Ovary (tissue), 9 donors: ENCODE results near the gene PPM1A. TPM values are rescaled to one million over a fixed set of nuclear protein-coding genes. Genes with fewer than 3 reads are reported as not detected.
"Not testable (repeated sequence)": the region's sequence is repeated elsewhere in the genome, so short reads cannot be mapped to it uniquely, and the experiment has no call there.

Source experiments
- DNase-seq, 5 donors: peaks; one replicate each; pipeline ENCODE4 v3.0.0-alpha.2; 2019 to 2020
- H3K27ac ChIP-seq, 2 donors: fragments of 200-600 bp; one replicate each; pipeline versions ENCODE4 v1.5.1 to v1.8.0; 2019 to 2022
- H3K27me3 ChIP-seq: fragments of 200-600 bp; one replicate; pipeline ENCODE4 v1.8.0; 2022
- H3K36me3 ChIP-seq: fragments of 200-600 bp; sonication (generic); one replicate; pipeline ENCODE4 v1.5.1; 2019
- H3K4me1 ChIP-seq: one replicate; pipeline ENCODE4 v1.8.1; 2013; ENCODE audit warnings: mild to moderate bottlenecking, moderate library complexity; ENCODE audit not compliant: insufficient read depth
- H3K4me3 ChIP-seq: fragments of 200-600 bp; sonication (generic); one replicate; pipeline ENCODE4 v1.5.1; 2017
- H3K9me3 ChIP-seq, 2 donors: fragments of 200-600 bp in 1 of 2; sonication (generic) in 1 of 2; one replicate each; pipeline versions ENCODE4 v1.5.1 to v1.8.1; 2013 to 2019; ENCODE audit warnings: mild to moderate bottlenecking in 1 of 2, moderate library complexity in 1 of 2
- EP300 ChIP-seq: sonication (generic); formaldehyde crosslinking; IDR thresholded peaks from one replicate; pipeline ENCODE4 v1.6.1; 2017; ENCODE audit warnings: antibody characterized with exemption
- POLR2A ChIP-seq: fragments of 450-650 bp; IDR thresholded peaks from one replicate; pipeline ENCODE4 v1.6.1; 2017; ENCODE audit warnings: antibody characterized with exemption, mild to moderate bottlenecking, moderate library complexity
- WGBS, 3 donors: extraction: QIAGEN DNeasy Blood & Tissue Kit in 1 of 3; methylation state at CpG; one replicate each; pipeline versions ENCODE4 v1.1.5 to v1.1.7; 2013 to 2017; 5-methylcytosine and 5-hydroxymethylcytosine counted together
- intact Hi-C, 4 donors: fragments of 100-400 bp; cut with DNase I; formaldehyde crosslinking; loops; one replicate each; pipeline versions ENCODE4 v1.11.0 to v1.15.1; 2022 to 2023
- polyA plus RNA-seq, 2 donors: library from polyadenylated mRNA; stranded (reverse); fragments of 200-250 nt in 1 of 2; fragments of 350-450 nt in 1 of 2; fragmentation: Illumina TruSeq in 1 of 2; extraction: RNeasy Lipid Tissue Mini Kit (QIAGEN cat#74804) in 1 of 2; gene quantifications; one replicate each; pipeline ENCODE4 v1.2.3, GENCODE V29; 2013 to 2014
- total RNA-seq, 7 donors: library from RNA; depleted of rRNA in 2 of 7; stranded (reverse); fragments of >200 nt in 2 of 7; fragmentation: NEBNext Ultra II Directional in 3 of 7; extraction: Animal tissue kit (Norgen Biotek cat#: 25700) in 3 of 7; gene quantifications; one replicate each; pipeline versions ENCODE4 v1.1.0 to v1.2.4, GENCODE V29; 2016 to 2023
- TF ChIP-seq, protein P1 (sequence below), 3 donors: fragments of 450-650 bp in 2 of 3; fragments of 200-600 bp in 1 of 3; IDR thresholded peaks; one replicate each; pipeline versions ENCODE4 v1.5.1 to v1.8.0; 2016 to 2022; ENCODE audit warnings: antibody characterized with exemption in 3 of 3, mild to moderate bottlenecking in 1 of 3
- donor health status: DM: no; HTN: no; CAD: no; lungs with moderate emphysema.
- donor health status: DM: no; HTN: no; CAD: no.
- donor health status: Bipolar disorder and iron deficiency.
- donor health status: DM: yes; HTN: yes; CAD: no.
- donor health status: DM: no; HTN: no; CAD: no.
- donor health status: DM: yes; HTN: yes; CAD: no.

PPM1A gene
- total and polyA plus RNA-seq, 9 donors = 15.0 to 44.7 (median 38.5) TPM

DNA sequence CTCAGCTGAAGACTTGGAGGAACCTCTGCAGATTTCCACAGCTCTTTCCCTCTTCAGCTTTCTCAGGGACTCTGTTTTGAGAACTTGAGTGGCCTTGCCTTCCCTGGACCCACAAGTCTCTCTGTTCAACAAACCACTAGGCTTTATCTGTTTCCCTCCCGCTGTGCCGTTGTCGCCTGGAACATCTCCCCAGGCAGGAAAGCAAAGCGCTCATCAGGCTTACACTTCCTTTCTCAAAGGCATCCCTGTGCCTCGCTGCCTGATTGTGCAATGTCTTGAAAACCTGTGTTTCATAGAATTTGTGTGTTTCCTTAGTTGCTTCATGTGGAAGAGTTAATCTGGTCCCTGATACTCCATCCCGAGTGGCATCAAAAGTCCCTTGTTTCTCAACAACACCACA, 64.1 kb downstream of the PPM1A start:
- 81 to 93% (median 82%) methylated on average over 6 of the region's 6 CpGs for WGBS, 3 donors
- Histone ChIP-seq H3K4me1 (no peaks in the 10 kb centered on the region), H3K27me3 (no peaks in the 10 kb centered on the region), H3K36me3 (no peaks in the 10 kb centered on the region), H3K9me3 (no peaks in the 10 kb centered on the region), H3K27ac (no peak overlapping the region), H3K4me3 (no peak overlapping the region)
- intact Hi-C loops = no loop called here
- DNase-seq = no peak
- no peak for TF ChIP-seq EP300
- TF ChIP-seq, protein P1, sequence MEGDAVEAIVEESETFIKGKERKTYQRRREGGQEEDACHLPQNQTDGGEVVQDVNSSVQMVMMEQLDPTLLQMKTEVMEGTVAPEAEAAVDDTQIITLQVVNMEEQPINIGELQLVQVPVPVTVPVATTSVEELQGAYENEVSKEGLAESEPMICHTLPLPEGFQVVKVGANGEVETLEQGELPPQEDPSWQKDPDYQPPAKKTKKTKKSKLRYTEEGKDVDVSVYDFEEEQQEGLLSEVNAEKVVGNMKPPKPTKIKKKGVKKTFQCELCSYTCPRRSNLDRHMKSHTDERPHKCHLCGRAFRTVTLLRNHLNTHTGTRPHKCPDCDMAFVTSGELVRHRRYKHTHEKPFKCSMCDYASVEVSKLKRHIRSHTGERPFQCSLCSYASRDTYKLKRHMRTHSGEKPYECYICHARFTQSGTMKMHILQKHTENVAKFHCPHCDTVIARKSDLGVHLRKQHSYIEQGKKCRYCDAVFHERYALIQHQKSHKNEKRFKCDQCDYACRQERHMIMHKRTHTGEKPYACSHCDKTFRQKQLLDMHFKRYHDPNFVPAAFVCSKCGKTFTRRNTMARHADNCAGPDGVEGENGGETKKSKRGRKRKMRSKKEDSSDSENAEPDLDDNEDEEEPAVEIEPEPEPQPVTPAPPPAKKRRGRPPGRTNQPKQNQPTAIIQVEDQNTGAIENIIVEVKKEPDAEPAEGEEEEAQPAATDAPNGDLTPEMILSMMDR (IDR thresholded peaks at IDR 0.05) = no peak
- no peak for TF ChIP-seq POLR2A

DNA sequence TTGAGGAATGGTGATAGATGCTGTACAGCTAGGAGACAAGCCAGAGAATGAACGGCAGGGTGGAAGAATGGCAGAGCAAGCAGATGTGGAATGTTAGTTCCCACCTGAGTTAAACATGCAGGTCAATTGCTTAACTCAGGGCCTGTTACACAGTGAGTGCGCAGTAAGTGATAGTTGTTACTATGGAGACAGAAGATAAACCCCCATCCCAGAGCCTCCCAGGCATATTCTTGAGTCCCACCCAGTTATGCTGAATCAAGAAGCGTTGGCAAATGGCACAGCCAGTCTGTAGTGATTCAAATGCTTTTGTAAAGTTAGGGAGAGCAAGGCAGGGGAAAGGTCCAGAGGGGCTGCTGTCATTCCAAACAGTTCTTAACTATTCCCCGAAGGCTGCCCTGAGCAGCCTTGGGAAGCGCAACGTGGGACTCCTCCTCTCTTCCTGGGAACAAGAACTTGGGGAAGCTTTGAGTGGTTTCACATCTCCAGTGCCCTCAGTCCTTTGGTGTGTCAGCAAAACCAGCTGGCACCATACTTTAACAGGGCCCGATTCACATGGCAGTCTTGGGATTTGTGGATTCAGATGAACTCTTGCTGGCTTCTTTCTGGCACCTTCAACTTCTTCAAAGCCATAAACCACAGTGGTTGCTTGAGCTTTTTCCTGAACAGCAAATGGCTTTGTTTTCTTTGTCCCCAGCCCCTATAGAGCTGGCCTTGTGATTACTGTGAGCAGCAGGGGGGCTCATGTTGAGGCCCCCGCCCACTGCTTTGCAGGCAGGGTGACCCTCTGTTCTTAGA, 66.4 kb downstream of the PPM1A start:
- intact Hi-C loops = loop anchor here in 1 of 4 donors (1.0 kb wide), 1 partner anchor 89 kb away; no protein-coding TSS in a partner anchor
- Histone ChIP-seq H3K4me3 (no peak overlapping the region), H3K27me3 (no peaks in the 10 kb centered on the region), H3K4me1 (no peaks in the 10 kb centered on the region), H3K9me3 (peaks cover 0 to 5% of the 10 kb centered on the region in 2 donors), H3K27ac (no peak overlapping the region), H3K36me3 (no peaks in the 10 kb centered on the region)
- no peak for DNase-seq
- TF ChIP-seq, protein P1 (IDR thresholded peaks at IDR 0.05) = no peak
- TF ChIP-seq EP300 (no peak), POLR2A (no peak)
- 36 to 56% (median 42%) methylated on average over 8 of the region's 8 CpGs for WGBS, 3 donors

DNA sequence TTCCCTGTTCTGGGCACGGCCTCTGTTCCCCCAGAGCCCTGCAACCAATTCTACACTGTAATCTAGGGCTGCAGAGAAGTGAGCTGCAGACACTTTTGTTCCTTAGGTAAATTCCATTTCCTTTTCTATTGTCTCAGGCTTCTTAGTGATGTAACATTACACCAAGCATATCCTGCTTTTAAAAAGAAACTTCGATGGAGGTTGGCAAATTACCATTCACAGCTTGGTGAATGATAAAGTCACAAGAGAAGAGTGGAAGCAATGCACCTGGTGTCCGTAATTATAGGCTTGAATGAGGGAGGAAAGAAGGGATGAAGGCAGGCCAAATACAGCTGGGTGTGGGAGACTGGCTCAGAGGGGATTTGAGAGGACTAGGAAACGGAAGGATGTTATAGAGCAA, 68.6 kb downstream of the PPM1A start:
- no peak for DNase-seq
- no peak overlapping the region for H3K4me3 ChIP-seq
- H3K9me3 ChIP-seq = peaks cover 0 to 5% of the 10 kb centered on the region in 2 donors
- no peaks in the 10 kb centered on the region for H3K4me1 ChIP-seq
- H3K27ac ChIP-seq = no peak overlapping the region
- intact Hi-C loops = no loop called here
- H3K27me3 ChIP-seq = no peaks in the 10 kb centered on the region
- 30 to 35% (median 31%) methylated on average over 4 of the region's 4 CpGs for WGBS, 3 donors
- H3K36me3 ChIP-seq = no peaks in the 10 kb centered on the region
- no peak for TF ChIP-seq EP300
- TF ChIP-seq, protein P1 (IDR thresholded peaks at IDR 0.05) = no peak
- TF ChIP-seq POLR2A = no peak

DNA sequence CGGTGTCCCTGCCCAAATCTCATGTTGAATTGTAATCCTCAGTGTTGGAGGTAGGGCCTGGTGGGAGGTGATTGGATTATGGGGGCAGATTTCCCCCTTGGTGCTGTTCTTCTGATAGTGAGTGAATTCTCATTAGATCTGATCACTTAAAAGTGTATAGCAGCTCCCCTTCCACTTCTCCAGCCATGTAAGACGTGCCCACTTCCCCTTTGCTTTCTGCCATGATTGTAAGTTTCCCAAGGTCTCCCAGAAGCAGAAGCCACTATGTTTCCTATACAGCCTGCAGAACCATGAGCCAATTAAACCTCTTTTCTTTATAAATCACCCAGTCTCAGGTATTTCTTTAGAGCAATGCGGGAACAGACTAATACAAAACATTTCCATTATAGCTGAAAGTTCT, 71.8 kb downstream of the PPM1A start:
- H3K36me3 ChIP-seq, H3K27ac ChIP-seq, H3K4me1 ChIP-seq, H3K27me3 ChIP-seq, H3K9me3 ChIP-seq, H3K4me3 ChIP-seq, intact Hi-C loops, DNase-seq: not testable (repeated sequence)
- 81 to 86% (median 84%) methylated on average over 3 of the region's 3 CpGs for WGBS, 3 donors

DNA sequence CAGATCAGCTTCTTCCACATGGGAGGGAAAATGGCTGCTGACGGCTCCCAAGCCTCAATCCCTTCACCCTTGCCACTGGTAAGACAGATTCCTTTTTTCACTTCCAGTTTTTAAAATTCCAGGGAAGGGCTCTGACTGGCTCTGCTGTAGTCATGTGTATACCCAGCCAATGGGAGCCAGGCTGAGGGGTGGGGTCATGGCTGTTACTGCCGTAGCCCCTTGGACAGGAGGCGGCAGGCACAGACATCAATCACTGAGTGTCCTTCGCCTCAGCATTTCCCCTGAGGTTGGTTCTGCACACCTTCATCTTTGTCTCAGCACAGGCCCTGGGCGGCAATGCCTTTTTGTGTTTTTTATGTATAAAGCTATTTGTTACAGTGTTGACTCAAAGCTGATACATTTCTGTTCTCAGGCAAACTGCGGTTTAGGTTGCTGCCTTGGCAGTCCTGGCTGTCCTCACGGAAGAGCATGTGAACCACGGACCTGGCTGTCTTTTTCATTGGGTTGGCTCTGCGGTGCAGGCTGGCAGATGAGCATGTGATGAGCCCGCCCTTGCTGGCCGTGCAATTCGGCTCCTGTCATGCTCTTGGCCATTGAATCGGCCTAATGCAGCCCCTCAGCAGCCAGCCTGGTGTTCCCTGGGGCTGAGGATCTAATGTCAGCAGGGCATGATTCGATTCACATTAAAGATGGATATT, 74.3 kb downstream of the PPM1A start:
- Histone ChIP-seq H3K27ac (no peak overlapping the region), H3K4me3 (no peak overlapping the region), H3K9me3 (peaks cover 0 to 5% of the 10 kb centered on the region in 2 donors), H3K36me3 (no peaks in the 10 kb centered on the region), H3K4me1 (peaks cover 4% of the 10 kb centered on the region), H3K27me3 (no peaks in the 10 kb centered on the region)
- intact Hi-C loops = no loop called here
- TF ChIP-seq, protein P1 (IDR thresholded peaks at IDR 0.05) = no peak
- TF ChIP-seq EP300 (no peak), POLR2A (no peak)
- 77 to 80% (median 79%) methylated on average over 14 of the region's 14 CpGs for WGBS, 3 donors
- no peak for DNase-seq
